OCI-LY7 (cell line): ENCODE measurements around the gene WRNIP1. TPM values are rescaled to one million over a fixed set of nuclear protein-coding genes. Genes with fewer than 3 reads are reported as not detected.

Experiments used
- BruUV-seq: library from RNA; stranded (reverse); fragments of 400-500 nt; replicated peaks from 2 replicates; lab custom pipeline; 2021; lab: Mats Ljungman, UMichigan
- CTCF ChIA-PET: fragments of 300-600 bp; sonication (Branson Sonifier 250); formaldehyde crosslinking; loops from one replicate; lab custom pipeline; 2022; ENCODE audit warnings: antibody characterized with exemption; ENCODE audit not compliant: unreplicated experiment; lab: Charles Lee
- POLR2A ChIA-PET: fragments of 300-600 bp; sonication (Branson Sonifier 250); formaldehyde crosslinking; loops from one replicate; lab custom pipeline; 2022; ENCODE audit warnings: antibody characterized with exemption; lab: Charles Lee
- DNase-seq: peaks from one replicate; pipeline ENCODE4 v3.0.0-alpha.2; 2015; ENCODE audit warnings: low spot score
- H2AFZ ChIP-seq: fragments of 200-600 bp; sonication (generic), shearing (Covaris generic); 2 replicates; pipeline ENCODE4 v1.6.1; 2014; ENCODE audit warnings: mild to moderate bottlenecking, antibody characterized with exemption, low read length, moderate library complexity
- H3K27ac ChIP-seq: fragments of 200-600 bp; sonication (generic); 2 replicates; pipeline ENCODE4 v1.5.1; 2014; ENCODE audit warnings: mixed run types, low read depth, mild to moderate bottlenecking, moderate library complexity, low read length, inconsistent platforms; ENCODE audit not compliant: poor library complexity, severe bottlenecking
- H3K36me3 ChIP-seq: fragments of 200-600 bp; sonication (generic); 2 replicates; pipeline ENCODE4 v1.6.1; 2014; ENCODE audit warnings: mild to moderate bottlenecking, antibody characterized with exemption, low read length, moderate library complexity, mixed read lengths; ENCODE audit not compliant: insufficient read depth
- H3K4me1 ChIP-seq: fragments of 200-600 bp; sonication (generic); 2 replicates; pipeline ENCODE4 v1.5.1; 2014; ENCODE audit warnings: mild to moderate bottlenecking, low read length; ENCODE audit not compliant: insufficient read depth, poor library complexity, severe bottlenecking
- H3K4me2 ChIP-seq: fragments of 200-600 bp; sonication (generic); 2 replicates; pipeline ENCODE4 v1.6.1; 2014; ENCODE audit warnings: mild to moderate bottlenecking, low read length
- H3K4me3 ChIP-seq: fragments of 200-600 bp; sonication (generic); 2 replicates; pipeline ENCODE4 v1.5.1; 2014; ENCODE audit warnings: mild to moderate bottlenecking, low read depth, low read length; ENCODE audit not compliant: poor library complexity, severe bottlenecking
- H3K79me2 ChIP-seq: fragments of 200-600 bp; sonication (generic); 2 replicates; pipeline ENCODE4 v1.6.1; 2016; ENCODE audit warnings: low read depth, mild to moderate bottlenecking, low read length, moderate library complexity, mixed read lengths; ENCODE audit not compliant: insufficient read depth
- H3K9me2 ChIP-seq: fragments of 200-600 bp; sonication (generic); 2 replicates; pipeline ENCODE4 v1.6.1; 2016; ENCODE audit warnings: mild to moderate bottlenecking, low read length, mixed read lengths; ENCODE audit not compliant: insufficient read depth
- H3K9me3 ChIP-seq: fragments of 200-600 bp; sonication (generic); 2 replicates; pipeline ENCODE4 v1.6.1; 2014; ENCODE audit warnings: mild to moderate bottlenecking, mixed run types, low read length, mixed read lengths
- H4K20me1 ChIP-seq: fragments of 200-600 bp; sonication (generic); 2 replicates; pipeline ENCODE4 v1.6.1; 2014; ENCODE audit warnings: mild to moderate bottlenecking, antibody characterized with exemption, low read length, moderate library complexity, mixed read lengths; ENCODE audit not compliant: insufficient read depth
- CTCF ChIP-seq: fragments of 200-600 bp; sonication (generic); conservative IDR thresholded peaks from 2 replicates; pipeline ENCODE4 v1.5.1; 2014; ENCODE audit warnings: mild to moderate bottlenecking, antibody characterized with exemption, low read length, moderate library complexity, mixed read lengths
- EZH2phosphoT487 ChIP-seq: fragments of 200-600 bp; sonication (generic); IDR thresholded peaks from 2 replicates; pipeline ENCODE4 v1.6.1; 2018; ENCODE audit warnings: low read depth, borderline replicate concordance, mild to moderate bottlenecking, mixed run types, antibody characterized with exemption, low read length, moderate library complexity, mixed read lengths
- intact Hi-C: fragments of 100-400 bp; cut with micrococcal nuclease; formaldehyde crosslinking; loops from one replicate; pipeline ENCODE4 v1.10.0; 2022; ENCODE audit not compliant: unreplicated experiment
- total RNA-seq, 2 experiments: library from RNA; depleted of rRNA in 1 of 2; stranded (reverse); fragments of >200 nt in 1 of 2; shearing (Covaris generic) in 1 of 2; gene quantifications; 2 replicates each; pipeline ENCODE4 v1.2.3, GENCODE V29; 2014 to 2022

Gene WRNIP1
- total RNA-seq, 2 experiments from 2014 or later = 43.8 to 54.2 TPM

GRCh38 chr6:2809015-2809414 is 43.8 kb downstream of the WRNIP1 start:
- Histone ChIP-seq H3K9me3 (no peaks in the 10 kb centered on the region), H3K4me3 (no peak overlapping the region), H3K4me1 (no peaks in the 10 kb centered on the region), H3K79me2 (no peaks in the 10 kb centered on the region), H2AFZ (no peak overlapping the region), H3K27ac (no peak overlapping the region), H3K9me2 (no peaks in the 10 kb centered on the region), H4K20me1 (no peaks in the 10 kb centered on the region), H3K36me3 (no peaks in the 10 kb centered on the region), H3K4me2 (no peak overlapping the region)
- BruUV-seq = no TSS peak
- no peak for DNase-seq
- TF ChIP-seq CTCF (no peak), EZH2phosphoT487 (no peak)
- POLR2A ChIA-PET = no interaction called here
- intact Hi-C loops = no loop called here
- CTCF ChIA-PET = no interaction called here

- Histone ChIP-seq H4K20me1 (no peaks in the 10 kb centered on the region), H3K4me2 (no peak overlapping the region), H3K79me2 (no peaks in the 10 kb centered on the region), H3K9me2 (no peaks in the 10 kb centered on the region), H3K9me3 (peaks cover 2% of the 10 kb centered on the region; the same call in 1 of the 2 replicates), H3K36me3 (no peaks in the 10 kb centered on the region), H2AFZ (no peak overlapping the region), H3K4me3 (no peak overlapping the region), H3K27ac (no peak overlapping the region), H3K4me1 (no peaks in the 10 kb centered on the region)
- TF ChIP-seq CTCF = no peak
- intact Hi-C loops = no loop called here
- DNase-seq = no peak
- ChIA-PET POLR2A (no interaction called here), CTCF (no interaction called here)
- BruUV-seq = no TSS peak
Observed at GRCh38 chr6:2810092-2810671, 45.0 kb downstream of the WRNIP1 start.

GRCh38 chr6:2812695-2813094 is 47.5 kb downstream of the WRNIP1 start:
- no peak overlapping the region for H2AFZ ChIP-seq
- no peak overlapping the region for H3K4me2 ChIP-seq
- H3K4me1 ChIP-seq = no peaks in the 10 kb centered on the region
- intact Hi-C loops = no loop called here
- H3K9me3 ChIP-seq = peaks cover 24% of the 10 kb centered on the region
- H4K20me1 ChIP-seq = no peaks in the 10 kb centered on the region
- H3K79me2 ChIP-seq = no peaks in the 10 kb centered on the region
- H3K9me2 ChIP-seq = no peaks in the 10 kb centered on the region
- no peak for DNase-seq
- H3K4me3 ChIP-seq = no peak overlapping the region
- no peaks in the 10 kb centered on the region for H3K36me3 ChIP-seq
- no peak overlapping the region for H3K27ac ChIP-seq
- ChIA-PET CTCF (no interaction called here), POLR2A (interaction anchor here (0.6 kb wide), 1 partner anchor 514 kb away, joined by 3 read pairs; no protein-coding TSS in a partner anchor)
- TF ChIP-seq CTCF = no peak
- no peak for TF ChIP-seq EZH2phosphoT487
- no TSS peak for BruUV-seq
